GM12878 (cell line): ENCODE results near the gene TAF3.

Source experiments
- CHD4 ChIP-seq: fragments of 200-600 bp; sonication (generic); IDR thresholded peaks from 2 replicates; pipeline ENCODE4 v1.6.1; 2016; ENCODE audit warnings: mild to moderate bottlenecking
- JUND ChIP-seq: IDR thresholded peaks from 2 replicates; pipeline ENCODE4 v1.6.1; 2012; ENCODE audit warnings: low read depth, mild to moderate bottlenecking, low read length, improper control_type of control experiment, moderate library complexity
- NKRF ChIP-seq: fragments of 450-650 bp; conservative IDR thresholded peaks from 2 replicates; pipeline ENCODE4 v1.6.1; 2017; ENCODE audit warnings: mild to moderate bottlenecking, moderate library complexity
- NRF1 ChIP-seq: conservative IDR thresholded peaks from 2 replicates; pipeline ENCODE4 v1.6.1; 2011; ENCODE audit warnings: mild to moderate bottlenecking, low read depth, low read length, improper control_type of control experiment
- POLR2A ChIP-seq: IDR thresholded peaks from 2 replicates; pipeline ENCODE4 v1.6.1; 2011; ENCODE audit warnings: low read depth, mild to moderate bottlenecking, low read length
- POLR2AphosphoS2 ChIP-seq: IDR thresholded peaks from 2 replicates; pipeline ENCODE4 v1.6.1; 2011; ENCODE audit warnings: low read depth, mild to moderate bottlenecking, low read length, improper control_type of control experiment, moderate library complexity
- SIN3A ChIP-seq: IDR thresholded peaks from 2 replicates; pipeline ENCODE4 v1.6.1; 2012; ENCODE audit warnings: low read depth, low read length, improper control_type of control experiment
- ZBTB33 ChIP-seq: fragments of 450-650 bp; IDR thresholded peaks from 2 replicates; pipeline ENCODE4 v1.6.1; 2017; ENCODE audit warnings: mild to moderate bottlenecking

- TF ChIP-seq ZBTB33 (no peak), NRF1 (no peak), POLR2AphosphoS2 (no peak), JUND (no peak), NKRF (no peak), CHD4 (no peak), POLR2A (no peak), SIN3A (no peak)
Measured at GRCh38 chr10:7933757-7934156, 115.5 kb downstream of the TAF3 start.
